Measurements from ENCODE around the gene LRRC17. TPM values are rescaled to one million over a fixed set of nuclear protein-coding genes. Genes with fewer than 3 reads are reported as not detected.

LRRC17 gene
- total and polyA plus RNA-seq, 9 donors, result 32.2 to 145 (median 60.4) TPM

GRCh38 chr7:102890292-102890970 is 22.4 kb upstream of the LRRC17 start:
- H3K27me3 ChIP-seq, result no peaks in the 10 kb centered on the region
- no peak overlapping the region for H3K4me3 ChIP-seq
- no peak for DNase-seq
- no peaks in the 10 kb centered on the region for H3K36me3 ChIP-seq
- H3K27ac ChIP-seq, result no peak overlapping the region
- TF ChIP-seq, protein P1, sequence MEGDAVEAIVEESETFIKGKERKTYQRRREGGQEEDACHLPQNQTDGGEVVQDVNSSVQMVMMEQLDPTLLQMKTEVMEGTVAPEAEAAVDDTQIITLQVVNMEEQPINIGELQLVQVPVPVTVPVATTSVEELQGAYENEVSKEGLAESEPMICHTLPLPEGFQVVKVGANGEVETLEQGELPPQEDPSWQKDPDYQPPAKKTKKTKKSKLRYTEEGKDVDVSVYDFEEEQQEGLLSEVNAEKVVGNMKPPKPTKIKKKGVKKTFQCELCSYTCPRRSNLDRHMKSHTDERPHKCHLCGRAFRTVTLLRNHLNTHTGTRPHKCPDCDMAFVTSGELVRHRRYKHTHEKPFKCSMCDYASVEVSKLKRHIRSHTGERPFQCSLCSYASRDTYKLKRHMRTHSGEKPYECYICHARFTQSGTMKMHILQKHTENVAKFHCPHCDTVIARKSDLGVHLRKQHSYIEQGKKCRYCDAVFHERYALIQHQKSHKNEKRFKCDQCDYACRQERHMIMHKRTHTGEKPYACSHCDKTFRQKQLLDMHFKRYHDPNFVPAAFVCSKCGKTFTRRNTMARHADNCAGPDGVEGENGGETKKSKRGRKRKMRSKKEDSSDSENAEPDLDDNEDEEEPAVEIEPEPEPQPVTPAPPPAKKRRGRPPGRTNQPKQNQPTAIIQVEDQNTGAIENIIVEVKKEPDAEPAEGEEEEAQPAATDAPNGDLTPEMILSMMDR (IDR thresholded peaks at IDR 0.05), result no peak
- TF ChIP-seq POLR2A (IDR thresholded peaks at IDR 0.05) (no peak), EP300 (IDR thresholded peaks at IDR 0.05) (no peak)
- intact Hi-C loops (cut with DNase I), result no loop called here
- H3K9me3 ChIP-seq, result no peaks in the 10 kb centered on the region
- H3K4me1 ChIP-seq (ENCODE audit: insufficient read depth), result peaks cover 3% of the 10 kb centered on the region
- WGBS, 3 donors, result 70 to 82% (median 77%) methylated on average over 2 of the region's 2 CpGs

DNA sequence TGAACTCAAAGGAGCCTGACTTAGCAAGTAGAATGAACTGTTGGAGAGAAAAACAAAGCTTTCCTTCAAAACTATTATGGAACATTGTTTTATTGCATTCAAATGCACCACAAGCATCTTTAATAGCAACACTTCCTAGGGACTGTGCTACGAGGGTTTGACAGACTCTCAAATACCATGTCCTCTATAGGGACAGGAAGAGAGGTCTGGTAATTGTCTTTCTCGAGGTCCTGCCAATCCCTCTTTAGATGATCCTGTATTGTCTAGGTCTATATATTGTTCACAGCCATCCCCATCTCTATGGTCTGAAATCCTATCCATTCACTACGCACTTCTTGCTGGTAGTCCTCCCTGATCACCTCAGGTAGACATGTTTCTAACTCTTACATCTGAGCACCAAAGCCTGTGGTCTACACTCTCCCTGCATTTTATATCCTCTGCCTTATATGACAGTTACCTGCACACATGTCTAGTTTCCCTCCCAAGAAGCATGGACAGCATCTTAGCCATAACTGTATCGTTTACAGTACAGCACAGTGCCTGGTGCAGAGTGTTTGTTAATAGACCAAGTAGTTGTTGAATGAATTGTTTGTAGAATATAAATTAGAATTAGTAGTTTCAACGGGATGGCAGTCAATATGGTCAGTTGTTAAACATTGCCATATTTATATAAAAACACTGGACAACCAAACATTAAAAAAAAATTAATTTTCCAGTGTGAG is 21.7 kb upstream of the LRRC17 start:
- H3K27ac ChIP-seq, result no peak overlapping the region
- TF ChIP-seq, protein P1 (IDR thresholded peaks at IDR 0.05), result no peak
- TF ChIP-seq POLR2A (IDR thresholded peaks at IDR 0.05) (no peak), EP300 (IDR thresholded peaks at IDR 0.05) (no peak)
- WGBS, 3 donors, result 81 to 93% (median 88%) methylated on average over 5 of the region's 5 CpGs
- intact Hi-C loops (cut with DNase I), result no loop called here
- no peaks in the 10 kb centered on the region for H3K36me3 ChIP-seq
- H3K4me1 ChIP-seq (ENCODE audit: insufficient read depth), result peaks cover 3% of the 10 kb centered on the region
- no peak overlapping the region for H3K4me3 ChIP-seq
- no peaks in the 10 kb centered on the region for H3K9me3 ChIP-seq
- no peaks in the 10 kb centered on the region for H3K27me3 ChIP-seq
- DNase-seq, result no peak

DNA sequence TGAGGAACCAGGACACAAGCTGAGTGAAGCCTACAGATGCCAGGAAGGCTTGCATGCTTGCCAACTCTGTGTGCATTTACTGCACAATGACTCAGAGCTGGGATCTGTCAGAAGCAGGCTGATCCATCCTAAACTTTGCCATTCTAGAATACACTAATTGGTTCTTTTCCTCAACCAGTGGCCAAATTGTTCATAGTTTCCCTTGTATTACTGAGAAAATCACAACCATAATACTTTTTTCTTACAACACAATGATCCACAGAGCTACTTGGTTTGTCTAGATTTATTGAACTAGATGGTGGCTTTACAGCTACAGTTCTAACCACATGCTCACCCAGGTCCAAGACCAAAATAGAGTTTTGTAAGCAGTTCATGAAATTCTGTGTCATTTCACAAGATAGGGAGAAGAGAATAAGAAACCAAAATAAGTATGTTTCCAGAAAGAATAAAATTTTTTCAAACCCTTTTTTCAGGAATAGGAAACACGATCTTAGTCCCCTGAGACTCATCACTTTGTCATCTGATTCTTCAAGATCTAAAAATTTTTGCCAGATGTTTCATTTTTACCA is 21.0 kb upstream of the LRRC17 start:
- intact Hi-C loops (cut with DNase I), result no loop called here
- peak in 3 of 5 donors; percentile 40 to 61 (median 48) for DNase-seq

GRCh38 chr7:102892631-102893278 is 20.0 kb upstream of the LRRC17 start:
- peaks cover 3% of the 10 kb centered on the region for H3K4me1 ChIP-seq (ENCODE audit: insufficient read depth)

More for the DNA sequence above, 21.0 kb upstream of the LRRC17 start:
- H3K4me3 ChIP-seq, result no peak overlapping the region
- H3K9me3 ChIP-seq, result no peaks in the 10 kb centered on the region
- H3K27ac ChIP-seq, result no peak overlapping the region
- peaks cover 3% of the 10 kb centered on the region for H3K4me1 ChIP-seq (ENCODE audit: insufficient read depth)
- H3K36me3 ChIP-seq, result no peaks in the 10 kb centered on the region
- TF ChIP-seq POLR2A (IDR thresholded peaks at IDR 0.05) (no peak), EP300 (IDR thresholded peaks at IDR 0.05) (no peak)
- TF ChIP-seq, protein P1 (IDR thresholded peaks at IDR 0.05), result no peak
- 20 to 38% (median 31%) methylated on average over 1 of the region's 1 CpG for WGBS, 3 donors
- H3K27me3 ChIP-seq, result no peaks in the 10 kb centered on the region

More at GRCh38 chr7:102892631-102893278, 20.0 kb upstream of the LRRC17 start:
- H3K27me3 ChIP-seq, result no peaks in the 10 kb centered on the region
- H3K4me3 ChIP-seq, result no peak overlapping the region
- no peak overlapping the region for H3K27ac ChIP-seq
- no peaks in the 10 kb centered on the region for H3K9me3 ChIP-seq
- no peaks in the 10 kb centered on the region for H3K36me3 ChIP-seq
- no peak for DNase-seq
- intact Hi-C loops (cut with DNase I), result no loop called here
- 86 to 90% (median 87%) methylated on average over 1 of the region's 1 CpG for WGBS, 3 donors
- TF ChIP-seq EP300 (IDR thresholded peaks at IDR 0.05), result no peak
- TF ChIP-seq, protein P1 (IDR thresholded peaks at IDR 0.05), result no peak
- no peak for TF ChIP-seq POLR2A (IDR thresholded peaks at IDR 0.05)
